ENCODE data around the gene SF3A2. TPM values are rescaled to one million over a fixed set of nuclear protein-coding genes. Genes with fewer than 3 reads are reported as not detected.

SF3A2 gene
- total and polyA plus RNA-seq, 2 donors (not counting 1 experiment from before 2014, with no cell fraction given), result 98.2 to 140 TPM

GRCh38 chr19:2242816-2243215 lies 6.2 kb downstream of the SF3A2 start:
- no peak overlapping the region for H3K27ac Mint-ChIP-seq
- Histone ChIP-seq H3K4me3 (ENCODE audit: control extremely low read depth in 1 of 5, extremely low read depth in 1 of 5, insufficient read depth in 1 of 5, low read depth in 2 of 5, low read length in 4 of 5) (no peak overlapping the region), H3K36me3 (replicated peaks in 1 of 2; ENCODE audit: control extremely low read depth in 1 of 2, control insufficient read depth in 1 of 2, extremely low read depth in 1 of 2, insufficient read depth in 2 of 2, low read length in 1 of 2) (peaks cover 0 to 75% of the 10 kb centered on the region in 2 experiments), H3K9ac (ENCODE audit: low read length) (no peak overlapping the region), H3K4me2 (replicated peaks; ENCODE audit: low read depth, low read length, poor library complexity, severe bottlenecking) (no peak overlapping the region), H3K9me3 (ENCODE audit: control extremely low read depth in 1 of 3, control insufficient read depth in 2 of 3, insufficient read depth in 1 of 3, low read length in 2 of 3) (peaks cover 0 to 6% (median 0%) of the 10 kb centered on the region in 3 donors), H3K27ac (ENCODE audit: low read length in 2 of 2) (no peak overlapping the region), H2AFZ (ENCODE audit: insufficient read depth, low read depth, low read length, poor library complexity, severe bottlenecking) (no peak overlapping the region), H3K4me1 (ENCODE audit: control insufficient read depth in 2 of 2, insufficient read depth in 2 of 2, low read length in 2 of 2) (peaks cover 29 to 42% of the 10 kb centered on the region in 2 donors), H4K20me1 (ENCODE audit: control insufficient read depth, insufficient read depth, low read length, poor library complexity, severe bottlenecking) (peaks cover 100% of the 10 kb centered on the region), H3K27me3 (replicated peaks in 1 of 4; ENCODE audit: control extremely low read depth in 1 of 4, control insufficient read depth in 3 of 4, insufficient read depth in 4 of 4, low read length in 3 of 4) (no peaks in the 10 kb centered on the region), H3K79me2 (ENCODE audit: control insufficient read depth, insufficient read depth, low read length) (peaks cover 89% of the 10 kb centered on the region)
- TF ChIP-seq CTCF (IDR thresholded peaks at IDR 0.05) (no peak), EZH2 (IDR thresholded peaks at IDR 0.05; ENCODE audit: borderline replicate concordance, insufficient read depth, low read depth, low read length, poor library complexity, severe bottlenecking) (no peak)
- H3K27me3 Mint-ChIP-seq, result no peaks in the 10 kb centered on the region
- H3K4me1 Mint-ChIP-seq, result peaks cover 42% of the 10 kb centered on the region
- WGBS (ENCODE audit: insufficient coverage), result 90% methylated on average over 8 of the region's 8 CpGs
- no peak overlapping the region for H3K4me3 Mint-ChIP-seq
- intact Hi-C loops (cut with micrococcal nuclease), result no loop called here
- CTCF ChIA-PET, result interaction anchor here (0.6 kb wide), 1 partner anchor 102 kb away, joined by 3 read pairs; no protein-coding TSS in a partner anchor
- H3K9me3 Mint-ChIP-seq (ENCODE audit: insufficient read depth), result no peaks in the 10 kb centered on the region
- POLR2A ChIA-PET, result no interaction called here
- ATAC-seq (ENCODE audit: low read depth) (no peak), DNase-seq (no peak)

GRCh38 chr19:2243274-2244124 lies 6.9 kb downstream of the SF3A2 start:
- Histone ChIP-seq H3K9ac (ENCODE audit: low read length) (no peak overlapping the region), H4K20me1 (ENCODE audit: control insufficient read depth, insufficient read depth, low read length, poor library complexity, severe bottlenecking) (peaks cover 100% of the 10 kb centered on the region), H3K4me2 (replicated peaks; ENCODE audit: low read depth, low read length, poor library complexity, severe bottlenecking) (no peak overlapping the region), H3K4me1 (ENCODE audit: control insufficient read depth in 2 of 2, insufficient read depth in 2 of 2, low read length in 2 of 2) (peaks cover 22 to 35% of the 10 kb centered on the region in 2 donors), H3K27ac (ENCODE audit: low read length in 2 of 2) (no peak overlapping the region), H3K9me3 (ENCODE audit: control extremely low read depth in 1 of 3, control insufficient read depth in 2 of 3, insufficient read depth in 1 of 3, low read length in 2 of 3) (peaks cover 0 to 6% (median 0%) of the 10 kb centered on the region in 3 donors), H3K4me3 (ENCODE audit: control extremely low read depth in 1 of 5, extremely low read depth in 1 of 5, insufficient read depth in 1 of 5, low read depth in 2 of 5, low read length in 4 of 5) (no peak overlapping the region), H3K79me2 (ENCODE audit: control insufficient read depth, insufficient read depth, low read length) (peaks cover 82% of the 10 kb centered on the region), H3K36me3 (replicated peaks in 1 of 2; ENCODE audit: control extremely low read depth in 1 of 2, control insufficient read depth in 1 of 2, extremely low read depth in 1 of 2, insufficient read depth in 2 of 2, low read length in 1 of 2) (peaks cover 0 to 79% of the 10 kb centered on the region in 2 experiments), H3K27me3 (replicated peaks in 1 of 4; ENCODE audit: control extremely low read depth in 1 of 4, control insufficient read depth in 3 of 4, insufficient read depth in 4 of 4, low read length in 3 of 4) (peaks cover 0 to under 1% (median 0%) of the 10 kb centered on the region in 4 experiments), H2AFZ (ENCODE audit: insufficient read depth, low read depth, low read length, poor library complexity, severe bottlenecking) (no peak overlapping the region)
- POLR2A ChIA-PET, result no interaction called here
- Mint-ChIP-seq H3K9me3 (ENCODE audit: insufficient read depth) (no peaks in the 10 kb centered on the region), H3K4me1 (peaks cover 36% of the 10 kb centered on the region), H3K27me3 (no peaks in the 10 kb centered on the region), H3K4me3 (no peak overlapping the region), H3K27ac (no peak overlapping the region)
- TF ChIP-seq CTCF (IDR thresholded peaks at IDR 0.05) (no peak), EZH2 (IDR thresholded peaks at IDR 0.05; ENCODE audit: borderline replicate concordance, insufficient read depth, low read depth, low read length, poor library complexity, severe bottlenecking) (no peak)
- intact Hi-C loops (cut with micrococcal nuclease), result no loop called here
- CTCF ChIA-PET, result interaction anchor here (0.6 kb wide), 1 partner anchor 103 kb away, joined by 3 read pairs; no protein-coding TSS in a partner anchor
- WGBS (ENCODE audit: insufficient coverage), result 94% methylated on average over 32 of the region's 32 CpGs
- DNase-seq (no peak), ATAC-seq (ENCODE audit: low read depth) (no peak)
